Hematopoietic multipotent progenitor cell treated with erythropoietin and hydrocortisone succinate and interleukin-3 and kit ligand, for 17 days (in vitro differentiated cells): ENCODE measurements around the gene PROK1.

ENCODE experiments used
- DNase-seq: peaks from one replicate; pipeline ENCODE4 v3.0.0-alpha.2; 2015; ENCODE audit warnings: low spot score

Gene PROK1

GRCh38 chr1:110465814-110466380 lies 14.9 kb downstream of the PROK1 start:
- no peak for DNase-seq

- DNase-seq: no peak
Observed at GRCh38 chr1:110466646-110467280, 15.8 kb downstream of the PROK1 start.

GRCh38 chr1:110471131-110471530 lies 20.2 kb downstream of the PROK1 start:
- DNase-seq: no peak

GRCh38 chr1:110472546-110472945 lies 21.6 kb downstream of the PROK1 start:
- DNase-seq: no peak

GRCh38 chr1:110474444-110474843 lies 23.5 kb downstream of the PROK1 start:
- no peak for DNase-seq

GRCh38 chr1:110475362-110476027 lies 24.5 kb downstream of the PROK1 start:
- no peak for DNase-seq

- DNase-seq: no peak
Observed at GRCh38 chr1:110476028-110476765, 25.2 kb downstream of the PROK1 start.

- no peak for DNase-seq
Observed at GRCh38 chr1:110477041-110477440, 26.1 kb downstream of the PROK1 start.

- DNase-seq: no peak
Observed at GRCh38 chr1:110477445-110477957, 26.6 kb downstream of the PROK1 start.

GRCh38 chr1:110477967-110478640 lies 27.2 kb downstream of the PROK1 start:
- DNase-seq: no peak

- DNase-seq: no peak
Observed at GRCh38 chr1:110478886-110479285, 27.9 kb downstream of the PROK1 start.

GRCh38 chr1:110480356-110481096 lies 29.6 kb downstream of the PROK1 start:
- no peak for DNase-seq

GRCh38 chr1:110481968-110482623 lies 31.1 kb downstream of the PROK1 start:
- no peak for DNase-seq

- no peak for DNase-seq
Observed at GRCh38 chr1:110482662-110483307, 31.8 kb downstream of the PROK1 start.

- no peak for DNase-seq
Observed at GRCh38 chr1:110483308-110483685, 32.3 kb downstream of the PROK1 start.

GRCh38 chr1:110484801-110485200 lies 33.9 kb downstream of the PROK1 start:
- DNase-seq: no peak

GRCh38 chr1:110485725-110486124 lies 34.8 kb downstream of the PROK1 start:
- no peak for DNase-seq

- DNase-seq: no peak
Observed at GRCh38 chr1:110487726-110488125, 36.8 kb downstream of the PROK1 start.

- DNase-seq: no peak
Observed at GRCh38 chr1:110488161-110488560, 37.2 kb downstream of the PROK1 start.

- no peak for DNase-seq
Observed at GRCh38 chr1:110488867-110489266, 37.9 kb downstream of the PROK1 start.
